CD14-positive monocyte (primary cell): ENCODE data around the gene TEKT1. TPM values are rescaled to one million over a fixed set of nuclear protein-coding genes. Genes with fewer than 3 reads are reported as not detected.
"Not testable (repeated sequence)": the region's sequence is repeated elsewhere in the genome, so short reads cannot be mapped to it uniquely, and the experiment has no call there.

Source experiments
- DNase-seq, 3 donors: peaks; one replicate each; pipeline ENCODE4 v3.0.0-alpha.2; 2011 to 2022
- H2AFZ ChIP-seq: 2 replicates; pipeline ENCODE4 v1.6.0; 2012; ENCODE audit warnings: mild to moderate bottlenecking, low read depth, low read length, inconsistent platforms; ENCODE audit not compliant: insufficient read depth, poor library complexity, severe bottlenecking
- H3K27ac ChIP-seq, 2 donors: 1 replicate in 1 of 2; 2 replicates in 1 of 2; pipeline ENCODE4 v1.5.1; 2012 to 2013; ENCODE audit warnings: low read length in 2 of 2, control low read depth in 1 of 2, inconsistent platforms in 1 of 2, low read depth in 1 of 2, mild to moderate bottlenecking in 1 of 2
- H3K27me3 ChIP-seq, 2 donors: one replicate each; pipeline versions ENCODE4 v1.6.0 to v1.6.1; 2011 to 2013; ENCODE audit warnings: low read length in 2 of 2; ENCODE audit not compliant: control insufficient read depth in 2 of 2, insufficient read depth in 2 of 2
- H3K36me3 ChIP-seq, 2 donors: replicated peaks in 1 of 2; 1 replicate in 1 of 2; 2 replicates in 1 of 2; pipeline versions ENCODE4 v1.5.1 to v1.6.1; 2012 to 2013; ENCODE audit warnings: low read length in 2 of 2, control low read depth in 1 of 2, inconsistent platforms in 1 of 2, mild to moderate bottlenecking in 1 of 2; ENCODE audit not compliant: insufficient read depth in 2 of 2, control insufficient read depth in 1 of 2
- H3K4me1 ChIP-seq, 2 donors: 1 replicate in 1 of 2; 2 replicates in 1 of 2; pipeline versions ENCODE4 v1.5.1 to v1.6.1; 2012 to 2013; ENCODE audit warnings: low read length in 2 of 2, control low read depth in 1 of 2, inconsistent platforms in 1 of 2, mild to moderate bottlenecking in 1 of 2, moderate library complexity in 1 of 2; ENCODE audit not compliant: insufficient read depth in 2 of 2, control insufficient read depth in 1 of 2
- H3K4me2 ChIP-seq: replicated peaks from 2 replicates; pipeline ENCODE3; 2012; ENCODE audit warnings: low read length, moderate library complexity, mild to moderate bottlenecking; ENCODE audit not compliant: poor library complexity, severe bottlenecking; ENCODE audit errors: extremely low read depth
- H3K4me3 ChIP-seq, 3 experiments: fragments of 200-600 bp in 1 of 3; sonication (generic) in 1 of 3; replicated peaks in 1 of 3; 1 replicate in 2 of 3; 2 replicates in 1 of 3; pipeline ENCODE4 v1.5.1; 2011 to 2013; ENCODE audit warnings: low read length in 3 of 3, mild to moderate bottlenecking in 3 of 3, control low read depth in 2 of 3, low read depth in 2 of 3, inconsistent platforms in 1 of 3, moderate library complexity in 1 of 3
- H3K79me2 ChIP-seq: 2 replicates; pipeline ENCODE4 v1.6.0; 2012; ENCODE audit warnings: mild to moderate bottlenecking, control low read depth, inconsistent platforms, low read length, moderate library complexity; ENCODE audit not compliant: insufficient read depth
- H3K9ac ChIP-seq: 2 replicates; pipeline ENCODE4 v1.6.0; 2017; ENCODE audit warnings: low read length, mild to moderate bottlenecking; ENCODE audit not compliant: insufficient read depth, poor library complexity, severe bottlenecking
- H3K9me3 ChIP-seq, 2 donors: replicated peaks in 1 of 2; 1 replicate in 1 of 2; 2 replicates in 1 of 2; pipeline versions ENCODE4 v1.5.1 to v1.6.1; 2012 to 2013; ENCODE audit warnings: low read length in 2 of 2, control low read depth in 1 of 2; ENCODE audit not compliant: control insufficient read depth in 1 of 2, insufficient read depth in 1 of 2
- H4K20me1 ChIP-seq: 2 replicates; pipeline ENCODE4 v1.6.0; 2012; ENCODE audit warnings: mild to moderate bottlenecking, low read length, control low read depth, moderate library complexity; ENCODE audit not compliant: insufficient read depth
- H3K27ac Mint-ChIP-seq, 7 donors: one replicate each; pipeline ENCODE4 v1.8.0; 2020; ENCODE audit warnings: mild to moderate bottlenecking in 7 of 7, mixed read lengths in 7 of 7, moderate library complexity in 6 of 7, inconsistent platforms in 2 of 7
- H3K27me3 Mint-ChIP-seq, 3 donors: one replicate each; pipeline ENCODE4 v1.8.0; 2021 to 2022; ENCODE audit warnings: low read depth in 3 of 3, mild to moderate bottlenecking in 3 of 3, mixed read lengths in 3 of 3, moderate library complexity in 3 of 3, inconsistent platforms in 1 of 3
- H3K36me3 Mint-ChIP-seq, 2 donors: one replicate each; pipeline ENCODE4 v1.8.0; 2020; ENCODE audit warnings: mixed read lengths in 2 of 2, inconsistent platforms in 1 of 2, mild to moderate bottlenecking in 1 of 2
- H3K4me1 Mint-ChIP-seq: one replicate; pipeline ENCODE4 v1.8.0; 2020; ENCODE audit warnings: mild to moderate bottlenecking, mixed read lengths
- H3K4me3 Mint-ChIP-seq, 2 donors: one replicate each; pipeline ENCODE4 v1.8.0; 2020; ENCODE audit warnings: mild to moderate bottlenecking in 2 of 2, mixed read lengths in 2 of 2, moderate library complexity in 1 of 2
- H3K9me3 Mint-ChIP-seq, 7 donors: one replicate each; pipeline ENCODE4 v1.8.0; 2020 to 2022; ENCODE audit warnings: mixed read lengths in 7 of 7, mild to moderate bottlenecking in 6 of 7, moderate library complexity in 6 of 7, inconsistent platforms in 2 of 7
- CTCF ChIP-seq: fragments of 200-600 bp; IDR thresholded peaks from one replicate; pipeline ENCODE4 v1.8.0; 2022; ENCODE audit warnings: antibody characterized with exemption, mild to moderate bottlenecking
- WGBS: methylation state at CpG from one replicate; pipeline ENCODE4 v1.1.5; 2013; ENCODE audit warnings: missing lambda C conversion rate; ENCODE audit not compliant: insufficient coverage; 5-methylcytosine and 5-hydroxymethylcytosine counted together
- intact Hi-C, 2 donors: fragments of 100-400 bp; cut with micrococcal nuclease; formaldehyde crosslinking; loops; one replicate each; pipeline versions ENCODE4 v1.15.0 to v1.15.1; 2023
- polyA plus RNA-seq, 3 donors: library from polyadenylated mRNA; depleted of rRNA in 1 of 3; unstranded in 2 of 3; stranded (reverse) in 1 of 3; fragments of 300-500 nt in 2 of 3; fragments of >200 nt in 1 of 3; fragmentation: Illumina TruSeq in 2 of 3; gene quantifications; 1 replicate in 2 of 3; 2 replicates in 1 of 3; pipeline ENCODE4 v1.2.3, GENCODE V29; 2012 to 2021

The TEKT1 gene
- polyA plus RNA-seq, 3 donors: not detected

DNA sequence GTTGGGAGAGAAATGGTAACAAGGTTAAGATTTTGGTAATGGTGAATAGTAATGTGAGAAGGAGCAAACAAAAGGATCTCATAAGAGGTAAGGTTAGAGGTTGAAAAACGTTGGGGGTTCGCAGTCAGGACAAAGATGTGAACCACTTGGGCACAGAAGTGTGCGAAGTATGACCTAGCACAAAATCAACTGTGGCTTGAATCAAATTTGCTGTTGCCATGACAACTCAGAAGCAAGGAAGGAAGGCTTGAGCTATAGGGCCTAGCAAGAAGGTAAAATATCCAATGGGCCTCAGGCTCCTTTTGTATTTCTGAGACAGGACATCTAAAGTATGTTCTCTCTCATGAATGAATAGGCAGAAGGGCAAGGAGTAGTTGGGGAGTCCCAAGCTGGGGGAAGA, 24.5 kb upstream of the TEKT1 start:
- H3K4me3 Mint-ChIP-seq: no peak overlapping the region
- no peaks in the 10 kb centered on the region for H4K20me1 ChIP-seq
- H3K36me3 ChIP-seq: no peaks in the 10 kb centered on the region
- H3K27me3 ChIP-seq: no peaks in the 10 kb centered on the region
- no peaks in the 10 kb centered on the region for H3K79me2 ChIP-seq
- H3K4me2 ChIP-seq: no peak overlapping the region
- H3K9me3 ChIP-seq: no peaks in the 10 kb centered on the region
- no peak overlapping the region for H3K27ac ChIP-seq
- H3K9ac ChIP-seq: no peak overlapping the region
- peaks cover 5 to 10% (median 9%) of the 10 kb centered on the region in 3 donors for H3K27me3 Mint-ChIP-seq
- no peak overlapping the region for H3K27ac Mint-ChIP-seq
- TF ChIP-seq CTCF: no peak
- peaks cover 0 to 7% (median 2%) of the 10 kb centered on the region in 7 donors for H3K9me3 Mint-ChIP-seq
- 79% methylated on average over 3 of the region's 3 CpGs for WGBS
- peaks cover 6% of the 10 kb centered on the region for H3K4me1 Mint-ChIP-seq
- no peaks in the 10 kb centered on the region for H3K36me3 Mint-ChIP-seq
- H2AFZ ChIP-seq: no peak overlapping the region
- no peak for DNase-seq
- peaks cover 5 to 7% of the 10 kb centered on the region in 2 donors for H3K4me1 ChIP-seq
- H3K4me3 ChIP-seq: no peak overlapping the region
- intact Hi-C loops: no loop called here

DNA sequence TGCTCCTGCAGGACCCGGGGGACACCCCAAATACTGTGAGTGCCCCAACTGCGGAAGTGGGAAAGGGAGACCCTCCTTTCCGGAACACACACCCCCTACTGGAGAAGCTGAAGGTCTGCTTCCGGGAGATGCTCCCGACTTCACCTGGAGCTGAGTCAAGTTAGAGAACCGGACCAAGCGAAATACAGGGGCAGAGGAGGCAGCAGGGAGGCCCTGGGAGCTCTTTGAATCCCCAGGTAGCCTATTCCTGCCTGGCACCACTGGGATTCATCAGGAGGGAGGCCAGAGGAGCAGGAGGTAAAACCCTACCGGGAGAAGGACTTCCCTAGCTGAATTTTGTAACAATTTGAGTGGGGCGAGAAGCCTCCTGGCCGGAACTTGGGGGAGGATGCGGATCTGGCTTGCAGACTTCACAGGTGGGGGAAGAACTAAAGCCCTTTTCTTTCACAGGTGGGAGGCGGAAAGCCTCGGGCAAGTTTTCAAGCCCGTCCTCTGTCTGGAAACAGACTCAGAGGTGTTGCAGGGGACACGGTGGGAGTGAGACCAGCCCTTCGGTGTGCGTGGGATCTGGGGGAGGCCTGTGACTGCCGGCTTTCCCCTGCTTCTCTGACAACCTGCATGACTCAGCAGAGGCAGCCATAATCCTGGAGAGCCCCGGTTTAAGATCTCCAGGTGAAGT, 22.4 kb upstream of the TEKT1 start:
- Histone ChIP-seq H3K4me3 (no peak overlapping the region), H3K27ac (no peak overlapping the region), H3K27me3 (no peaks in the 10 kb centered on the region), H2AFZ (peak overlapping the region; percentile 63), H3K4me1 (peaks cover 5 to 7% of the 10 kb centered on the region in 2 donors), H3K4me2 (peak overlapping the region; percentile 27), H3K9ac (no peak overlapping the region), H4K20me1 (no peaks in the 10 kb centered on the region), H3K9me3 (no peaks in the 10 kb centered on the region), H3K36me3 (no peaks in the 10 kb centered on the region), H3K79me2 (no peaks in the 10 kb centered on the region)
- H3K27ac Mint-ChIP-seq: no peak overlapping the region
- WGBS: 29% methylated on average over 12 of the region's 19 CpGs
- peaks cover 3 to 8% (median 5%) of the 10 kb centered on the region in 3 donors for H3K27me3 Mint-ChIP-seq
- H3K4me3 Mint-ChIP-seq: peak overlapping the region; percentile 13 to 41
- H3K4me1 Mint-ChIP-seq: peaks cover 6% of the 10 kb centered on the region
- no peak for DNase-seq
- intact Hi-C loops: no loop called here
- TF ChIP-seq CTCF: peak; percentile 12
- peaks cover 0 to 3% (median 0%) of the 10 kb centered on the region in 7 donors for H3K9me3 Mint-ChIP-seq
- no peaks in the 10 kb centered on the region for H3K36me3 Mint-ChIP-seq

- H3K4me1 Mint-ChIP-seq, H3K36me3 Mint-ChIP-seq, H3K27me3 ChIP-seq, H3K27ac ChIP-seq, H3K9ac ChIP-seq, intact Hi-C loops, H3K4me1 ChIP-seq, DNase-seq, H3K9me3 Mint-ChIP-seq, H3K4me2 ChIP-seq, H3K36me3 ChIP-seq, H3K4me3 Mint-ChIP-seq, H3K9me3 ChIP-seq, H3K79me2 ChIP-seq, H2AFZ ChIP-seq, H4K20me1 ChIP-seq, H3K27me3 Mint-ChIP-seq, H3K4me3 ChIP-seq, H3K27ac Mint-ChIP-seq: not testable (repeated sequence)
- 98% methylated on average over 4 of the region's 7 CpGs for WGBS
Observed at GRCh38 chr17:6848545-6849179, 17.1 kb upstream of the TEKT1 start.
